ENCODE results near the gene LEO1. TPM values are rescaled to one million over a fixed set of nuclear protein-coding genes. Genes with fewer than 3 reads are reported as not detected.
"Not testable (repeated sequence)": the region's sequence is repeated elsewhere in the genome, so short reads cannot be mapped to it uniquely, and the experiment has no call there.

The LEO1 gene
- total RNA-seq, 1 experiment from 2014 or later = 126 TPM

- no peak for DNase-seq (ENCODE audit: low read depth)
Observed at GRCh38 chr15:52003710-52004109, 32.1 kb upstream of the LEO1 start.

GRCh38 chr15:52003089-52003488 lies 31.5 kb upstream of the LEO1 start:
- DNase-seq (ENCODE audit: low read depth) = not testable (repeated sequence)

GRCh38 chr15:52002351-52002750 lies 30.8 kb upstream of the LEO1 start:
- no peak for DNase-seq (ENCODE audit: low read depth)

GRCh38 chr15:51992953-51993352 lies 21.4 kb upstream of the LEO1 start:
- no peak for DNase-seq (ENCODE audit: low read depth)

- DNase-seq (ENCODE audit: low read depth) = no peak
Observed at GRCh38 chr15:51991141-51991540, 19.6 kb upstream of the LEO1 start.

- no peak for DNase-seq (ENCODE audit: low read depth)
Observed at GRCh38 chr15:51982770-51983103, 11.2 kb upstream of the LEO1 start.

GRCh38 chr15:51982013-51982769 lies 10.6 kb upstream of the LEO1 start:
- DNase-seq (ENCODE audit: low read depth) = peak; percentile 79

GRCh38 chr15:51973775-51974174 lies 2.2 kb upstream of the LEO1 start:
- no peak for DNase-seq (ENCODE audit: low read depth)

GRCh38 chr15:51973220-51973619 lies 1.6 kb upstream of the LEO1 start:
- DNase-seq (ENCODE audit: low read depth) = no peak

- no peak for DNase-seq (ENCODE audit: low read depth)
Observed at GRCh38 chr15:51971032-51971374, 575 bp downstream of the LEO1 start.

- DNase-seq (ENCODE audit: low read depth) = no peak
Observed at GRCh38 chr15:51970132-51970817, 1.3 kb downstream of the LEO1 start.

GRCh38 chr15:51969728-51970127 lies 1.9 kb downstream of the LEO1 start:
- peak; percentile 28 for DNase-seq (ENCODE audit: low read depth)

GRCh38 chr15:51967583-51967982 lies 4.0 kb downstream of the LEO1 start:
- DNase-seq (ENCODE audit: low read depth) = no peak

GRCh38 chr15:51966192-51966591 lies 5.4 kb downstream of the LEO1 start:
- DNase-seq (ENCODE audit: low read depth) = no peak

- no peak for DNase-seq (ENCODE audit: low read depth)
Observed at GRCh38 chr15:51965691-51966090, 5.9 kb downstream of the LEO1 start.

- DNase-seq (ENCODE audit: low read depth) = no peak
Observed at GRCh38 chr15:51955504-51955903, 16.1 kb downstream of the LEO1 start.

GRCh38 chr15:51952805-51953204 lies 18.8 kb downstream of the LEO1 start:
- DNase-seq (ENCODE audit: low read depth) = no peak

- DNase-seq (ENCODE audit: low read depth) = no peak
Observed at GRCh38 chr15:51947124-51947523, 24.5 kb downstream of the LEO1 start.

GRCh38 chr15:51939216-51939615 lies 32.4 kb downstream of the LEO1 start:
- no peak for DNase-seq (ENCODE audit: low read depth)

- DNase-seq (ENCODE audit: low read depth) = no peak
Observed at GRCh38 chr15:51938286-51938685, 33.3 kb downstream of the LEO1 start.

GRCh38 chr15:51936105-51936478 lies 35.5 kb downstream of the LEO1 start:
- no peak for DNase-seq (ENCODE audit: low read depth)

- no peak for DNase-seq (ENCODE audit: low read depth)
Observed at GRCh38 chr15:51935466-51936104, 36.0 kb downstream of the LEO1 start.

- DNase-seq (ENCODE audit: low read depth) = no peak
Observed at GRCh38 chr15:51932161-51932560, 39.4 kb downstream of the LEO1 start.

Data from Daoy (cell line).